Caco-2 (cell line): ENCODE results near the gene SLC16A8. TPM values are rescaled to one million over a fixed set of nuclear protein-coding genes. Genes with fewer than 3 reads are reported as not detected.

Experiments used
- BruUV-seq: library from RNA; stranded (reverse); fragments of 400-500 nt; replicated peaks from 2 replicates; lab custom pipeline; 2021; lab: Mats Ljungman, UMichigan
- CTCF ChIA-PET: fragments of 300-600 bp; sonication (Branson Sonifier 250); formaldehyde crosslinking; loops from one replicate; lab custom pipeline; 2022; ENCODE audit warnings: antibody characterized with exemption; lab: Charles Lee
- POLR2A ChIA-PET: fragments of 300-600 bp; sonication (Branson Sonifier 250); formaldehyde crosslinking; loops from one replicate; lab custom pipeline; 2022; ENCODE audit warnings: antibody characterized with exemption; lab: Charles Lee
- DNase-seq, 2 experiments: peaks; one replicate each; pipeline versions ENCODE4 v3.0.0 to v3.0.0-alpha.2; 2020 to 2022
- H3K27me3 ChIP-seq: replicated peaks from 2 replicates; pipeline ENCODE4 v1.6.0; 2011; ENCODE audit warnings: low read length; ENCODE audit not compliant: control insufficient read depth, insufficient read depth
- H3K36me3 ChIP-seq: 2 replicates; pipeline ENCODE4 v1.5.1; 2011; ENCODE audit warnings: low read length; ENCODE audit not compliant: control insufficient read depth, insufficient read depth
- H3K4me1 ChIP-seq: fragments of 250-450 bp; sonication (Bioruptor Pico); 2 replicates; pipeline ENCODE4 v1.5.1; 2020; ENCODE audit warnings: mild to moderate bottlenecking
- H3K4me3 ChIP-seq: 2 replicates; pipeline ENCODE4 v1.5.1; 2011; ENCODE audit warnings: low read depth, mild to moderate bottlenecking, control low read depth, low read length
- H3K9me3 ChIP-seq: fragments of 250-450 bp; sonication (Bioruptor Pico); 2 replicates; pipeline ENCODE4 v1.5.1; 2020; ENCODE audit warnings: mild to moderate bottlenecking, moderate library complexity
- H3K27ac Mint-ChIP-seq: one replicate; pipeline ENCODE4 v1.8.0; 2022; ENCODE audit warnings: mixed read lengths; ENCODE audit not compliant: unreplicated experiment
- H3K27me3 Mint-ChIP-seq: one replicate; pipeline ENCODE4 v1.8.0; 2022; ENCODE audit warnings: mixed read lengths; ENCODE audit not compliant: insufficient read depth, unreplicated experiment
- H3K36me3 Mint-ChIP-seq: one replicate; pipeline ENCODE4 v1.8.0; 2022; ENCODE audit warnings: mild to moderate bottlenecking, mixed read lengths; ENCODE audit not compliant: insufficient read depth, unreplicated experiment
- H3K4me1 Mint-ChIP-seq: one replicate; pipeline ENCODE4 v1.8.0; 2022; ENCODE audit warnings: low read depth, mixed read lengths; ENCODE audit not compliant: unreplicated experiment
- H3K4me3 Mint-ChIP-seq: one replicate; pipeline ENCODE4 v1.8.0; 2022; ENCODE audit warnings: mild to moderate bottlenecking, moderate library complexity, mixed read lengths; ENCODE audit not compliant: unreplicated experiment
- H3K9me3 Mint-ChIP-seq: one replicate; pipeline ENCODE4 v1.8.0; 2022; ENCODE audit warnings: mixed read lengths; ENCODE audit not compliant: unreplicated experiment
- intact Hi-C: fragments of 100-400 bp; cut with micrococcal nuclease; formaldehyde crosslinking; loops from one replicate; pipeline ENCODE4 v1.10.0; 2022; ENCODE audit not compliant: unreplicated experiment
- total RNA-seq: library from RNA; stranded (reverse); gene quantifications from 2 replicates; pipeline ENCODE4 v1.2.3, GENCODE V29; 2022
- TF ChIP-seq, protein P1 (sequence below), 2 experiments: fragments of 200-600 bp in 1 of 2; IDR thresholded peaks; 1 replicate in 1 of 2; 2 replicates in 1 of 2; pipeline versions ENCODE4 v1.5.1 to v1.8.0; 2011 to 2022; ENCODE audit warnings: antibody characterized with exemption in 1 of 2, control low read depth in 1 of 2, inconsistent platforms in 1 of 2, low read depth in 1 of 2, low read length in 1 of 2, mild to moderate bottlenecking in 1 of 2, moderate library complexity in 1 of 2; ENCODE audit not compliant: insufficient read depth in 1 of 2, severe bottlenecking in 1 of 2, unreplicated experiment in 1 of 2

The SLC16A8 gene
- total RNA-seq, 1 experiment from 2014 or later: not detected

DNA sequence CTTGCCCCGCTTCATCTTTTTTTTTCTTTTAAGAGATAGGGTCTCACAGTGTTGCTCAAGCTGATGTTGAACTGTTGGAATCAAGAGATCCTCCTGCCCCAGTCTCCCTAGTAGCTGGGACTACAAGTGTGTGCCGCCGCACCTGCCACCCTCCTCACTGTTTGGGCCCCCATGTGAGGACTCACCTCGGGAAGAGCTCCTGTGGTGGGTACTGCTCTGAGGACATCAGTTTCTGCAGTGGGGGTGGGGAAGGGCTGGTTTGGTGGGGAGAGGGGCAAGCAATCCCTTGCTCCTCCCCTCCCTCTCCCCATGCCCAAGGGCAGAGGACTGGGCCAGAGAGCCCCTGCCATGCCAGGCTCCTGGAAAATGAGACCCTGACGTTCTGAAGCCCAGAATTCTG is 1.5 kb upstream of the SLC16A8 start:
- BruUV-seq: no TSS peak
- Mint-ChIP-seq H3K4me1 (peaks cover 6% of the 10 kb centered on the region), H3K9me3 (no peaks in the 10 kb centered on the region), H3K27me3 (no peaks in the 10 kb centered on the region), H3K27ac (no peak overlapping the region), H3K4me3 (no peak overlapping the region), H3K36me3 (peaks cover 16% of the 10 kb centered on the region)
- DNase-seq: no peak
- intact Hi-C loops: no loop called here
- ChIA-PET CTCF (no interaction called here), POLR2A (no interaction called here)
- Histone ChIP-seq H3K4me1 (peaks cover 3% of the 10 kb centered on the region; the same call in 1 of the 2 replicates), H3K27me3 (no peaks in the 10 kb centered on the region), H3K36me3 (peaks cover 1% of the 10 kb centered on the region; the same call in 1 of the 2 replicates), H3K9me3 (no peaks in the 10 kb centered on the region), H3K4me3 (no peak overlapping the region)
- TF ChIP-seq, protein P1, sequence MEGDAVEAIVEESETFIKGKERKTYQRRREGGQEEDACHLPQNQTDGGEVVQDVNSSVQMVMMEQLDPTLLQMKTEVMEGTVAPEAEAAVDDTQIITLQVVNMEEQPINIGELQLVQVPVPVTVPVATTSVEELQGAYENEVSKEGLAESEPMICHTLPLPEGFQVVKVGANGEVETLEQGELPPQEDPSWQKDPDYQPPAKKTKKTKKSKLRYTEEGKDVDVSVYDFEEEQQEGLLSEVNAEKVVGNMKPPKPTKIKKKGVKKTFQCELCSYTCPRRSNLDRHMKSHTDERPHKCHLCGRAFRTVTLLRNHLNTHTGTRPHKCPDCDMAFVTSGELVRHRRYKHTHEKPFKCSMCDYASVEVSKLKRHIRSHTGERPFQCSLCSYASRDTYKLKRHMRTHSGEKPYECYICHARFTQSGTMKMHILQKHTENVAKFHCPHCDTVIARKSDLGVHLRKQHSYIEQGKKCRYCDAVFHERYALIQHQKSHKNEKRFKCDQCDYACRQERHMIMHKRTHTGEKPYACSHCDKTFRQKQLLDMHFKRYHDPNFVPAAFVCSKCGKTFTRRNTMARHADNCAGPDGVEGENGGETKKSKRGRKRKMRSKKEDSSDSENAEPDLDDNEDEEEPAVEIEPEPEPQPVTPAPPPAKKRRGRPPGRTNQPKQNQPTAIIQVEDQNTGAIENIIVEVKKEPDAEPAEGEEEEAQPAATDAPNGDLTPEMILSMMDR (IDR thresholded peaks at IDR 0.05; ENCODE audit: insufficient read depth in 1 of 2, low read depth in 1 of 2, low read length in 1 of 2, severe bottlenecking in 1 of 2, unreplicated experiment in 1 of 2): no peak

GRCh38 chr22:38085056-38085455 is 1.1 kb upstream of the SLC16A8 start:
- Mint-ChIP-seq H3K27me3 (no peaks in the 10 kb centered on the region), H3K4me1 (peaks cover 6% of the 10 kb centered on the region), H3K27ac (peak overlapping the region; percentile 74), H3K9me3 (no peaks in the 10 kb centered on the region), H3K4me3 (no peak overlapping the region), H3K36me3 (peaks cover 16% of the 10 kb centered on the region)
- CTCF ChIA-PET: no interaction called here
- Histone ChIP-seq H3K36me3 (peaks cover 1% of the 10 kb centered on the region; the same call in 1 of the 2 replicates), H3K4me3 (no peak overlapping the region), H3K27me3 (no peaks in the 10 kb centered on the region), H3K9me3 (no peaks in the 10 kb centered on the region), H3K4me1 (peaks cover 3% of the 10 kb centered on the region; the same call in 1 of the 2 replicates)
- BruUV-seq: no TSS peak
- TF ChIP-seq, protein P1 (IDR thresholded peaks at IDR 0.05; ENCODE audit: insufficient read depth in 1 of 2, low read depth in 1 of 2, low read length in 1 of 2, severe bottlenecking in 1 of 2, unreplicated experiment in 1 of 2): no peak
- DNase-seq: no peak
- POLR2A ChIA-PET: no interaction called here
- intact Hi-C loops: no loop called here

DNA sequence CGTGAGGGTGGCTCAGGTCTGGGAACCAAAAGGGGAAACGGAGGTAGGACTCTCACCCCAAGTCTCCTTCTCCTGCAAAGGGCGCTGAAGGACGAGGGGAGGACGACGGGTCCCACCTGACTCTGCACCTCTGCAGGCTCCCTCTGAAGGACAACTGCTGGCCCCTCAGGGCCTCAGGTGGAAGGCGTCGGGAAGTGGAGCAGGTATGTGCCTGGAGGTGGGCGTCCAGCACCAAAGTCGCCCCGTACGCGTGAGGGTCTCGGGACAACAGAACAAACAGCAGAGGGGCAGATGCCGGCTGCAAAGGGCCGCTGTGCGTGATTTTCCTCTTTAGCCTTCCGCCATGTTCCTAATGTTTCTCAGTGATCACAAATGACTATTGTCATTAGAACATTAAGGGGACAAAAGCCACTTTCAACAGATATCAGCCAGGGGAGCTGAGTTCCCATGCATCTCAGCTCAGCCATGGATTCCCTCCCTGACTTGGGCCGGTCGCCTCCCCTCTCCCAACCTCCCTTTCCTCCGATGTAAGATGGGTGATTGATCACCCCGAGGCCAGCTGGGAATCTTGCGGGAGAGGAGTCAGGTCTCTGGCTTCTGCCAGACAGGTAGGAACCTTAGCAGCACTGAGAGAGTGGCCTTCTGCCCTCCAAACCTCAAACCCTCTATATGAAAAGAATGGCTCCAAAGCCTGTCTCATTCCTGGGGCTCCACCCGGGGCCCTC is 836 bp downstream of the SLC16A8 start:
- Mint-ChIP-seq H3K9me3 (no peaks in the 10 kb centered on the region), H3K4me3 (no peak overlapping the region), H3K4me1 (peaks cover 6% of the 10 kb centered on the region), H3K36me3 (peaks cover 16% of the 10 kb centered on the region), H3K27ac (no peak overlapping the region), H3K27me3 (no peaks in the 10 kb centered on the region)
- H3K36me3 ChIP-seq: peaks cover 1% of the 10 kb centered on the region; the same call in 1 of the 2 replicates
- BruUV-seq: no TSS peak
- no peaks in the 10 kb centered on the region for H3K27me3 ChIP-seq
- intact Hi-C loops: no loop called here
- no peaks in the 10 kb centered on the region for H3K9me3 ChIP-seq
- TF ChIP-seq, protein P1 (IDR thresholded peaks at IDR 0.05; ENCODE audit: insufficient read depth in 1 of 2, low read depth in 1 of 2, low read length in 1 of 2, severe bottlenecking in 1 of 2, unreplicated experiment in 1 of 2): no peak
- no peak overlapping the region for H3K4me3 ChIP-seq
- DNase-seq: no peak
- POLR2A ChIA-PET: no interaction called here
- peaks cover 3% of the 10 kb centered on the region; the same call in 1 of the 2 replicates for H3K4me1 ChIP-seq
- CTCF ChIA-PET: interaction anchor here (1.4 kb wide), 1 partner anchor 31 kb away, joined by 4 read pairs; no protein-coding TSS in a partner anchor
